ENCODE results near the gene STAB2.
A peak's percentile ranks its signal among the peaks of the same experiment; 100 is the strongest.

The STAB2 gene

DNA sequence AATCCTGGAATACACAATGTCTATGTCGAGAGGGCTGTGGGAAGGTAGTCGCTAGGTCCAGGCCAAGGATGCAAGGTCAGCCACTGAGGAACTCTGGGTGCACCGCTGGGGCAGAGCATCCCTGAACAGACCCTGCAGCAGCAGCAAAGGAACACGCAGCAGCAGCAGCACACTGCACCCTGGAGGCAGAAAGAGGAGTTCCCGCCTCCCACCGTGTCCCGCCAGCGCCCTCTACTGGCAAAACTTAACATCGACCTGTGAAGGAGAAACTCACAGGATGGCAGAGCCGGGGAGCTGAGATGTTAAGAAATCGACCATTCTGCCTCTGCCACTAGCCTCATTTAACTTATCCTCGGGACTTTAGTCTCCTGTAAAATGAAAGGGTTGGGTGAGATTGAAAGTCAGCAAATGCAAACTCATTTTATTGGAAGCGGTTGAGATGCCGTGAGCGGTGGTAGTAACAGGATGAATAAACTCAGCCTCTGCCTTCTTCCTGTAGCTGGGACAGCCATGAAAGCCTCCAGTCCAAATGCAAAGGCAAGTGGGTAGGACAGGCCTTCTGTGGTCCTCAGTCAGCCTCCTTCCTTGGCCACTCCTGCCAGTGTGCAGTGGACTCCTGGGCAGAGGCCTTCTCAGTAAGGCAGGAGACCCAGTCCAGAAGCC is 45.6 kb downstream of the STAB2 start:
- H3K27me3 ChIP-seq (ENCODE audit: low read depth, low read length): no peaks in the 10 kb centered on the region
- no peaks in the 10 kb centered on the region for H3K36me3 ChIP-seq (replicated peaks; ENCODE audit: low read depth, low read length)
- no peaks in the 10 kb centered on the region for H3K79me2 ChIP-seq (ENCODE audit: low read length)
- no peak overlapping the region for H3K27ac ChIP-seq (ENCODE audit: low read length)
- H3K4me2 ChIP-seq (ENCODE audit: low read length): peak overlapping the region; percentile 18
- no peak overlapping the region for H3K9ac ChIP-seq (ENCODE audit: low read length)
- TF ChIP-seq EZH2phosphoT487 (IDR thresholded peaks at IDR 0.05; ENCODE audit: low read depth): no peak
- TF ChIP-seq, protein P1, sequence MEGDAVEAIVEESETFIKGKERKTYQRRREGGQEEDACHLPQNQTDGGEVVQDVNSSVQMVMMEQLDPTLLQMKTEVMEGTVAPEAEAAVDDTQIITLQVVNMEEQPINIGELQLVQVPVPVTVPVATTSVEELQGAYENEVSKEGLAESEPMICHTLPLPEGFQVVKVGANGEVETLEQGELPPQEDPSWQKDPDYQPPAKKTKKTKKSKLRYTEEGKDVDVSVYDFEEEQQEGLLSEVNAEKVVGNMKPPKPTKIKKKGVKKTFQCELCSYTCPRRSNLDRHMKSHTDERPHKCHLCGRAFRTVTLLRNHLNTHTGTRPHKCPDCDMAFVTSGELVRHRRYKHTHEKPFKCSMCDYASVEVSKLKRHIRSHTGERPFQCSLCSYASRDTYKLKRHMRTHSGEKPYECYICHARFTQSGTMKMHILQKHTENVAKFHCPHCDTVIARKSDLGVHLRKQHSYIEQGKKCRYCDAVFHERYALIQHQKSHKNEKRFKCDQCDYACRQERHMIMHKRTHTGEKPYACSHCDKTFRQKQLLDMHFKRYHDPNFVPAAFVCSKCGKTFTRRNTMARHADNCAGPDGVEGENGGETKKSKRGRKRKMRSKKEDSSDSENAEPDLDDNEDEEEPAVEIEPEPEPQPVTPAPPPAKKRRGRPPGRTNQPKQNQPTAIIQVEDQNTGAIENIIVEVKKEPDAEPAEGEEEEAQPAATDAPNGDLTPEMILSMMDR (IDR thresholded peaks at IDR 0.05; ENCODE audit: low read depth, low read length): peak; percentile 100
- no peaks in the 10 kb centered on the region for H4K20me1 ChIP-seq (ENCODE audit: insufficient read depth, low read length)
- peak overlapping the region; percentile 88 for H2AFZ ChIP-seq (ENCODE audit: low read depth, low read length)
- H3K4me1 ChIP-seq (ENCODE audit: low read length): 0 out of 2 replicates have a peak, but pooled peaks cover 3% of the 10 kb centered on the region
- H3K9me3 ChIP-seq (ENCODE audit: insufficient read depth, low read length): no peaks in the 10 kb centered on the region
- no peak overlapping the region for H3K4me3 ChIP-seq (ENCODE audit: low read length)

DNA sequence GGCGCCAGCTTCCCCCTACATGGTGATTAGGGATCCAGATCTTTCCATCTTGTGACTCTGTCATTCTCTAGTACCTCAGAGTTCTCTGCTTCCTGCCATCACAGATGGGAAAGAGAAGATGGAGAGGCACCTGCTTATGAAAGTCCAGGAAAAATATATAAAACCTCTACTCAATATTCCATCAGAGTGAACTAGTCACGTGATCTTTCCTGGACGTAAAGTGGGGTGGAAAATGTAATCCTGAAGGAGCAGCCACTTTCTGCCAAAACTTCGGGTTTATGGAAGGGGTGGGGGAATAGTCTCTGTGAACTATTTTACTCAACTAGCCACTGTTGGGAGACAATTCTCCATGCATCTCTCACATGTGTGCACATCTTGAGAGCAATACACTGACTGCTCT is 47.7 kb downstream of the STAB2 start:
- no peaks in the 10 kb centered on the region for H3K36me3 ChIP-seq (replicated peaks; ENCODE audit: low read depth, low read length)
- H4K20me1 ChIP-seq (ENCODE audit: insufficient read depth, low read length): no peaks in the 10 kb centered on the region

DNA sequence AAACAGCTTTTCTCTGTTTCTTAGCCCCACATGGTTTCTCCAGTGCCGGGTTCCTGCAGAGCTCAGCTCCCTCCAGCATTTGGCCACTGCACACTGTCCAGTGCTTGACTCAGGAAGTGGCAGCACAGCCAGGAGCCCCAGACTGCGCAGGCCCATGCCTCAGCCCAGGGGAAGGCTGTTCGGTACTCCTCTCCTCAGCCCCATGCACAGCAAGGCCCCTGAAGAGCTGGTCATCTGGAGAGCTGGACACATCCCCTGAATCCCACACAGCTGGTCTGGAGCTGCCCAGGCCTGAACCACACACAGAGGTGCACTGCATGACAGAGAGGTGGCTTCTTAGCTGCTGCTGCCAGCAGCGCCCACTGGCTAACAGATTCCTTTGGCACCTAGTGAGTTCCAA is 48.3 kb downstream of the STAB2 start:
- H3K9me3 ChIP-seq (ENCODE audit: insufficient read depth, low read length): peaks cover 7% of the 10 kb centered on the region; the same call in 1 of the 2 replicates
- H2AFZ ChIP-seq (ENCODE audit: low read depth, low read length): no peak overlapping the region
- H3K36me3 ChIP-seq (replicated peaks; ENCODE audit: low read depth, low read length): peaks cover 5% of the 10 kb centered on the region
- no peak overlapping the region for H3K4me3 ChIP-seq (ENCODE audit: low read length)
- TF ChIP-seq EZH2phosphoT487 (IDR thresholded peaks at IDR 0.05; ENCODE audit: low read depth): no peak
- TF ChIP-seq, protein P1 (IDR thresholded peaks at IDR 0.05; ENCODE audit: low read depth, low read length): no peak
- no peaks in the 10 kb centered on the region for H3K79me2 ChIP-seq (ENCODE audit: low read length)
- H3K4me2 ChIP-seq (ENCODE audit: low read length): no peak overlapping the region
- no peaks in the 10 kb centered on the region for H4K20me1 ChIP-seq (ENCODE audit: insufficient read depth, low read length)
- H3K9ac ChIP-seq (ENCODE audit: low read length): no peak overlapping the region
- H3K4me1 ChIP-seq (ENCODE audit: low read length): peaks cover 10% of the 10 kb centered on the region
- H3K27me3 ChIP-seq (ENCODE audit: low read depth, low read length): no peaks in the 10 kb centered on the region
- no peak overlapping the region for H3K27ac ChIP-seq (ENCODE audit: low read length)

More for the DNA sequence above, 47.7 kb downstream of the STAB2 start:
- no peak overlapping the region for H3K9ac ChIP-seq (ENCODE audit: low read length)
- no peaks in the 10 kb centered on the region for H3K79me2 ChIP-seq (ENCODE audit: low read length)
- H2AFZ ChIP-seq (ENCODE audit: low read depth, low read length): no peak overlapping the region
- no peak for TF ChIP-seq EZH2phosphoT487 (IDR thresholded peaks at IDR 0.05; ENCODE audit: low read depth)
- TF ChIP-seq, protein P1 (IDR thresholded peaks at IDR 0.05; ENCODE audit: low read depth, low read length): no peak
- H3K9me3 ChIP-seq (ENCODE audit: insufficient read depth, low read length): peaks cover under 1% of the 10 kb centered on the region; the same call in 1 of the 2 replicates
- H3K4me2 ChIP-seq (ENCODE audit: low read length): no peak overlapping the region
- no peak overlapping the region for H3K27ac ChIP-seq (ENCODE audit: low read length)
- H3K4me3 ChIP-seq (ENCODE audit: low read length): no peak overlapping the region
- H3K4me1 ChIP-seq (ENCODE audit: low read length): 0 out of 2 replicates have a peak, but pooled peaks cover 3% of the 10 kb centered on the region
- H3K27me3 ChIP-seq (ENCODE audit: low read depth, low read length): no peaks in the 10 kb centered on the region

DNA sequence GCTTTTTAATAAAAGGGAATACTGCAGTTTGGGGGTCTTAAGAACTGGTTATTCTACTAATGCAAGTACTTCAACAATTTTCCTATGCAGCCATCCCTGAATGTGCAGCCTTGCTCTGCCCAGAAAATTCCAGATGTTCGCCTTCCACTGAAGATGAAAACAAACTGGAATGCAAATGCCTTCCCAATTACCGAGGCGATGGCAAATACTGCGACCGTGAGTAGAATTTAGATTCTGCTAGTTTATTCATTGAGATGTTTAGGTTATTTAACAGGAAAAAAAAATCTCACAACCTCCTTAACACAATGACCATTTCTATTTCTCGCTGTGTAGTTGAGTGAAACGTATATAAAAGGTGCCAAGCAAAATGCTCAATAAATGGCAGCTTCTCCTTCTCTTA is 49.9 kb downstream of the STAB2 start:
- no peak overlapping the region for H3K4me2 ChIP-seq (ENCODE audit: low read length)
- peaks cover 9% of the 10 kb centered on the region; the same call in 1 of the 2 replicates for H3K9me3 ChIP-seq (ENCODE audit: insufficient read depth, low read length)
- no peak overlapping the region for H3K27ac ChIP-seq (ENCODE audit: low read length)
- TF ChIP-seq, protein P1 (IDR thresholded peaks at IDR 0.05; ENCODE audit: low read depth, low read length): no peak
- no peak for TF ChIP-seq EZH2phosphoT487 (IDR thresholded peaks at IDR 0.05; ENCODE audit: low read depth)
- H4K20me1 ChIP-seq (ENCODE audit: insufficient read depth, low read length): no peaks in the 10 kb centered on the region
- no peak overlapping the region for H2AFZ ChIP-seq (ENCODE audit: low read depth, low read length)
- H3K4me1 ChIP-seq (ENCODE audit: low read length): peaks cover 11% of the 10 kb centered on the region
- no peaks in the 10 kb centered on the region for H3K79me2 ChIP-seq (ENCODE audit: low read length)
- peaks cover 7% of the 10 kb centered on the region for H3K36me3 ChIP-seq (replicated peaks; ENCODE audit: low read depth, low read length)
- H3K9ac ChIP-seq (ENCODE audit: low read length): no peak overlapping the region
- no peak overlapping the region for H3K4me3 ChIP-seq (ENCODE audit: low read length)
- no peaks in the 10 kb centered on the region for H3K27me3 ChIP-seq (ENCODE audit: low read depth, low read length)
